Measurements from ENCODE around the gene MVK. TPM values are rescaled to one million over a fixed set of nuclear protein-coding genes. Genes with fewer than 3 reads are reported as not detected.

MVK gene
- total RNA-seq, 1 donor from 2014 or later = 24.4 TPM

DNA sequence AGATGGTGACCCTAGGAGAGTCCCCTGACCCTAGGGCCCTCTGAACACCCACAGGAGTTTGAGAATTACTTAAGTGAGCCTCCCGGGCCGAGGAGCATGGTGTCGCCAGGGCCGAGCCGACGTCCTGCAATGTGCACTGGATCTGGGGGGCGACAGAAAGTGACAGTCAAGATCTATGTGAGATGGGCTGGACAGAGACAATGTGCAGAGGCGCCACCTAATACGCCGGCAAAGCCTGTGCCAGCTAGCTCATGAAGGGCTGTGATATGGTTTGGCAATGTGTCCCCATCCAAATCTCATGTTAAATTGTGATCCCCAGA is 11.9 kb upstream of the MVK start:
- no peak for ATAC-seq
- intact Hi-C loops (cut with DNase I) = no loop called here
- DNase-seq (ENCODE audit: low spot score) = no peak

DNA sequence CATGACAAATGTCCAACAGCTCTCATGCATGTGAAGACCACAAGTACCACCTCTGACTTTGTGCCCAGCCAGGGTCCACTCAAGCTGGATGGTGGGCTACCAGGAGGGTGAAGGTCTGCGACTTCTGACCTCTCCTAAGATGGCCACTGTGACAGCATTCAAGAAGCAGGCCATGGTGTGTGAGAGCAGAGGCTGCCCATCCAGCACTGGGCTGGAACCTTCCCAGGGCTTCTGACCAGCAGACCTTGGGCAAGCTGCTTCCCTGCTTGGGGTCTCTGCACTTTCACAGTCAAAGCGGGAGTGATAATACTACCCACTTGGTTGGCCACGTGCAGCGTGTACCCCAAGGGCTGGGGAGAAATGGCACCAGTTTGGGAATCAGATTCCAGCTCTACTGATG is 10.7 kb upstream of the MVK start:
- ATAC-seq = no peak
- intact Hi-C loops (cut with DNase I) = no loop called here

DNA sequence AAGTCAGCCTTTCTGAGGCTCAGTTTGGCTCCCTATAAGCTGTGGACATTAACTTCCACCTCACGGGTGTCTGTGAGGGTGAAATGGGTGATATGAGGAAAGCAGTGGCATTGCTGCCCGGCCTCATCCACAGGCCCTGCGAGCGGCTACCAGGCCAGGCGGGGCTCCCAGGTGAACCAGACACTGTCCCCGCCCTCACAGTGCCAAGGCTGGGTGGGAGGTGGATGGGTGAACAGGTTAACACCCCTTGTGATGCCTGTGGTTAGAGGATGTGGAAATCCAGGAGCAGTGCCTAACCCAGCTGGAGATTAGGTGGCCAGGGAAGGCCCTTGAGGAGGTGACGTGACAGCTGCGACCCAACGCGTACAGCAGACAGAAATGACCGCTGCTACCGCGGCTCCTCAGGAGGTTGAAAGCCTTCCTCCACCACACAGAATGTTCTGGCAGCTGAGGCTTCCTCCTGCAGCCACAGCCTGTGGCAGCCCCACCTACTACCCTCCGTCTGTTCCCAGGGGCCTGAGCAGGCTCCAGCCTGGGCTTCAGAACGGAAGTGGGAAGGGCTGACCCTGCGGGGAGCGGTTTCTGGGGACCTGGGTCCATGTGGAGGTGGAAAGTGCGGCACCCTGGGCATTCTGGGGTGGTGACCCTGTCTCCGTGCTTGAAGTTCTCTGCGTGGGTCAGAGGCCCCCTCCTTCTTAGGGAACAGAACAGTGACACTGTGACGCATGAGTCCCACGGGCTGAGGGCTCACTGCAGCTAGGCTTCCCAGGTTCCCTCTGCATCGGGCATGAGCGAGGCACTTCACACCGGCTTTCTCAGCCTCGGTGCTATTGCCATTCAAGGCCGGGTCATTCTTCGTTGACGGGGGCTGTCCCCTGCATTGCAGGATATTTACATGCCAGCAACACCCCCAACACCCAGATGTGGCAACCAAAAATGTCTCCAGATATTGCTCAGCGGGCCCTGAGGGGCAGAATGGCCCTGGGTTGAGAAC is 10.0 kb upstream of the MVK start:
- DNase-seq (ENCODE audit: low spot score) = no peak
- ATAC-seq = peak; percentile 78
- intact Hi-C loops (cut with DNase I) = no loop called here

More for the DNA sequence above, 10.7 kb upstream of the MVK start:
- DNase-seq (ENCODE audit: low spot score) = no peak

DNA sequence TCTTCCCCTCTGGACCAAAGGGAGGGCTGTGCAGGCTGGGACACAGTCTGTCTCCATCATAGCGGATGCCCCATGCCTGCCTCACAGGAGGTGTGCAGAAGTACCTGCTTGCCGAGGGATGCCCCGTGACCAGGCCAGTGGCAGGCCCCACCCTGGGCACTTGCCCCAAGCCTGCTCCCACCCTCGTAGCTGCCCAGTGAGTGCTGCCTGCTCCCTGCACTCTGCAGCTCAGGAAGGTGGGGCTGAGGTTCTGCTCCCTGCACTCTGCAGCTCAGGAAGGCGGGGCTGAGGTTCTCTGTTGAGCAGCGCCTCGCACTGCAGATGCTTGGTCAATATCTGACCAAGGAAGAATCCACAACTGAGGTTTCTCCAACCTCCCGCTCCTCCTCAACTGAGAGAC is 7.2 kb upstream of the MVK start:
- intact Hi-C loops (cut with DNase I) = no loop called here
- DNase-seq (ENCODE audit: low spot score) (no peak), ATAC-seq (no peak)

DNA sequence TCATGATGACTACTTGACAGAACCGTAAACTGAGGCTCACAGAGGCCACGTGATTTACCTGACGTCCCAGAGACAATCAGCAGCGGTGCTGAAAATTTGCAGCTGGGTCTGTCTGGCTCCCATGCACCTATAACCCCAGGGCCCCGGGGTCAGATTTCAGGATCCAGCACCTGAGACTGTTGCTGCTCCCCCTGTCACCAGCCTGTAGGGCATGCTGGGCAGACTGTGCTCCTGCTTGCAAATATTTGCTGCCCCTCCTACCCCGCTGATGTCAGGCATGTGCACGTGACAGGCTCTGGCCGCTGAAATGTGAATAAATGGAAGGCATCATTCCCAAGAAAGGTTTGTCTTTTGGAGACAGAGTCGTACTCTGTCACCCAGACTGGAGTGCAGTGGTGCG is 6.3 kb upstream of the MVK start:
- DNase-seq (ENCODE audit: low spot score) = no peak
- intact Hi-C loops (cut with DNase I) = no loop called here
- ATAC-seq = no peak

DNA sequence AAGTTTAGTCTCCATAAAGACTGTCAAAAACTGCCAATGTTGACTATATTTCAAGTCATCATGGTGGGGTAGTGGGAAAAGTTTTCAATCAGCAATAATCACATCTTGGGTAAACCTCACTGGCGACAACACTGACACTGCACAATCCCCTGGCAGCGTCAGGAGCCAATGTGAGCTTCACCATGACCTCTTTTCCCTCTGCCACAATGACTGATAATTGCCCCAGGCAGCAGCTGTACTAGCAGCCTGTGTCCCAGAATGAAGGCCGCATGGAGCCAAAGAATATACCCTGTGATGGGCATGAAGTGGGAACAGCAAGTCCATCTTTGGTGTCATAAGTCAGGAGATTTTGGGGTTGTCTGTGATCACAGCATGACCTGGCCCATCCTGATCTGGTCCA is 5.6 kb upstream of the MVK start:
- DNase-seq (ENCODE audit: low spot score) = no peak
- intact Hi-C loops (cut with DNase I) = no loop called here
- no peak for ATAC-seq

DNA sequence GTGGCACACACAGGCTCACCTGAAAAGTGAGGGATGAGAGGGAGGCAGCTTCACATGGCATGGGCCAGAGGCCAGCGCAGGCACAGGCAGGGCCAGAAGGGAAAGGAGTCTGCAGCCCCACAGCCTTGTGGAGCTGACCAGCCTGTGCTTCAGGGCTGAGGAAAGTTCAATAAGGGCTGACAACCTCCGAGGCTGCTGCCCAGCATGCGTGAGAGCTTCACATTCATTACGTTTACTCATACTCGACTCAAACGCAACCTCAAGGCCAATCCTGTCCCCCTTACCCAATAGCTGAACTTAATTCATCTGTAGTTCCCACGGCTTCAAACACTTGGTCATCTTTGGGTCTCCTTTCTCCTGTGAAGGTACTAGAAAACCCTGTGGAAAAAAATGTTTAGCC is 5.1 kb upstream of the MVK start:
- intact Hi-C loops (cut with DNase I) = no loop called here
- DNase-seq (ENCODE audit: low spot score) = no peak

DNA sequence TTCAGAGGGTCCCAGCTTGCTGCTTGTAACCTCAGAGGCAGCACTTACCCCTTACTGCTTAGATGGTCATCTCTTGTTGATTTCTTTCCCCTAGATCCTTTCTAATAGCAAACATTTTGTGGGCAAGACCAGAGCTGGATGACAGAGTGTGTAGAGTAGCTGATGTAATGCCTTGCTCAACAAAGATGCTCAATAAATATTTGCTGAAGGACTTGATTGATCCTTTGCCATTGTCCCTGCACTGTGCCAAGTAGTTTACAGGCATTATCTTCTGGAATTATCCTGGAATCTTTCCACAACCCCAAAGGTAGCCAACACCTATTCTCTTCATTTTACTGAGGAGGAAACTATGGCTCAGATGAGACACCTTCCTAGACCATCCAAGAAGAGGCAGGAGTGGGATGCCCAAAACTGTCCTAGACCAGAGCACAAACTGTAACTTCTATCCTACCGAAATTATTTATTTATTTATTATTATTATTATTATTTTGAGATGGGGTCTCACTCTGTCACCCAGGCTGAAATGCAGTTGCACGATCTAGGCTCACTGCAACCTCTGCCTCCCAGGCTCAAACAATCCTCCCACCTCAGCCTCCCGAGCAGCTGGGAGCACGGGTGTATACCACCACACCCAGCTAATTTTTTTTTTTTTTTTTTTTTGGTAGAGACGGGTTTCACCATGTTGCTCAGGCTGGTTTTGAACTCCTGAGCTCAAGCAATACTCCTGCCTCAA is 1.7 kb upstream of the MVK start:
- DNase-seq (ENCODE audit: low spot score) = no peak
- intact Hi-C loops (cut with DNase I) = no loop called here
- ATAC-seq = no peak

More for the DNA sequence above, 5.1 kb upstream of the MVK start:
- ATAC-seq = no peak

DNA sequence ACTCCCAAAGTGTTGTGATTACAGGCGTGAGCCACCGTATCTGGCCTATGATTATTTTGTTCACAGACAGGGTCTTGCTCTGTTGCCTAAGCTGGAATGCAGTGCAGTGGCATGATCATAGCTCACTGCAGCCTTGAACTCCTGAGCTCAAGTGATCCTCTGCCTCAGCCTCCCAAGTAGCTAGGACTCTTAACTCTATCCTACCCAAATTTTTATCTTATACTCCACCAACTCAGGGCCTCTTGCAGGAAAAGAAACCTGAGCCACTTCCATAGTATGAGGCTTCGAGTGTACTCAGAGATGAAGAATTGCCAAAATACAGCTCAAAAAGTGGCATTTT is 1.1 kb upstream of the MVK start:
- DNase-seq (ENCODE audit: low spot score) (no peak), ATAC-seq (no peak)
- intact Hi-C loops (cut with DNase I) = no loop called here

DNA sequence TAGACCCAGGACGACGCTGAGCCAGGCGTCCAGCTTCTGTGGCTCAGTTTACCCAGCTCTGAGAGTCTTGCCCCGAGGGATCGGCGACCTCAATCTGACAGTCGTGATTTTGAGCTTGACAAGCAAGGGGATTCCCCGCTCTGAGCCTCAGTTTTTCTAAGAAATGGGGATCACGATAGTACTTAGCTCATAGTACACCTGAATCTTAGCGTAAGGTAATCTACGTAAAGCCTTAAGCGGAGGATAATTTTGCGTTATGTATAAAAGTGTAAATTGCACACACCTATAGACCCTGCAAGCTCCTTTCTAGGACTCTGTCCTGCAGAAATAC is 285 bp downstream of the MVK start:
- ATAC-seq (no peak), DNase-seq (ENCODE audit: low spot score) (no peak)
- intact Hi-C loops (cut with DNase I) = no loop called here

DNA sequence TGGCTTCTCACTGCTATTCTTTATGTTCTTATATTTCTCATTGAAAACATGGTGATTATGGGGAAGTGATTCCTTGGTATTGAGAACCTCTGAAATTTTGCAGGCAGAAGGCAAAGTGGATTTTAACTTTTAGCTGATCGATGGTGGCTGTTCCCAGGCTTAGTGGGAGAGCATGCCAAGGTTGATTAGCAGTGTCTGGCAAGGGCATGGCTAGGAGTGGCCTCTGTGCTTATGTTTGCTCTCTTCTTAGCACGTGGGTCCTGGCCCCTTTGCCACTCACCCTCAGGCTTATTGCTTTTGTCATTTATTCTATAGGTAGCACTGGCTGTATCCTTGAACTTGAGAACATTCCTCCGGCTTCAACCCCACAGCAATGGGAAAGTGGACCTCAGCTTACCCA is 2.1 kb downstream of the MVK start:
- DNase-seq (ENCODE audit: low spot score) (no peak), ATAC-seq (no peak)
- intact Hi-C loops (cut with DNase I) = no loop called here

DNA sequence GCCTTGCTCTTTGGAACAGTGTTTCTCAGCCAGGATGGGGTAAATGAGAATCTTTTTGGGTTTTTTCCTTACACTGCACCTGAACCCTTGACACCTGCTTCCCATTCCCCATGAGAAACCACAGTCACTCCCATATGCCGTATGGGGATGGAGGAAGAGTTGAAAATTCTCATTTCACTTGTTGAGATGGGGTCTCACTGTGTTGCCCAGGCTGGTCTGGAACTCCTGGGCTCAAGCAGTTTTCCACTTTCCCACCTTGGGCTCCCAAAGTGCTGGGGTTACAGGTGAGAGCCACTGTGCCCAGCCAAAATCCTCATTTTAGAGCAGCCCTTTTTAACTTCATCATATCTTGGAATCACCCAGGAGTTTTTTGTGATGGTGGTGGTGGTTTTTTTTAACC is 3.7 kb downstream of the MVK start:
- intact Hi-C loops (cut with DNase I) = no loop called here
- ATAC-seq = no peak
- no peak for DNase-seq (ENCODE audit: low spot score)

DNA sequence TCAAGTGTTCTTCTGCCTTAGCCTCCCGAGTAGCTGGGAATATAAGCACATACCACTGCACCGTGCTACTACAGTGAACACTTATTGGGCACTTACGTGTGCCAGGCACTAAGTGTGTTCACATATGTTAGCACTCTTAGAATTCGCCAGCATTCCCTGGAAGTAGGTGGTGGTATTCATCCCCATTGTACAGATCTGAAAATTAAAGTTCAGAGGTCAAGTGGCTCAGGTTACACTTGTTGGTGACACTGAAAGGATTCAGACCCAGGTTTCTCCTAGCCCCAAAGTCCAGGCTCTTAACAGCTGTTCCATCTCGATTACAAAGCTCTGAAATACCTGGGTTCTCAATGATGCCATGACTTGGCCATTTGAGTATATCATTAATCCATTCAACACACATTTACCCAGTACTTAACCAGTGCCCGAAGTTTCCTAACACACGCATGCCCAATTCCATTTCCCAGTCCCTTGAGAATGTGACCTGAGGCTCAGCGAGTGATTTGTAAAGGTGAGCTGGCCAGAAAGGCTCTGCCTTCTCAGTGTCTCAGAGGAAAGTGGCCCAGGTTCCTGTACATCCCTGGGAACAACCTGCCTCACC is 4.8 kb downstream of the MVK start:
- ATAC-seq (no peak), DNase-seq (ENCODE audit: low spot score) (no peak)
- intact Hi-C loops (cut with DNase I) = no loop called here

DNA sequence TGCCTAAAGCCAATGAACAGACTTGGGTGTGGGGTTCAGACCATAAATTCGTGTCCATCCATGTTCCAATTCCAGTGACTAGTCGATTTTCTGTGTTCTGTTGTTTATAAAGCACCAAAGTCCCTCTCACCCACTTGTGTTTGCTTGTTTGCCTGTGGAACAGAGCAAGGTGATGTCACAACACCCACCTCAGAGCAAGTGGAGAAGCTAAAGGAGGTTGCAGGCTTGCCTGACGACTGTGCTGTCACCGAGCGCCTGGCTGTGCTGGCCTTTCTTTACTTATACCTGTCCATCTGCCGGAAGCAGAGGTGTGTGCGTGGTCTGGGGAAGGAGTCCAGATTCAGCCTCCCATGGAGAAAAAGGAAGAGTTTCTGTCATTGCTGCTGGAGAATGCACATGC is 6.0 kb downstream of the MVK start:
- no peak for ATAC-seq
- no peak for DNase-seq (ENCODE audit: low spot score)
- intact Hi-C loops (cut with DNase I) = no loop called here

DNA sequence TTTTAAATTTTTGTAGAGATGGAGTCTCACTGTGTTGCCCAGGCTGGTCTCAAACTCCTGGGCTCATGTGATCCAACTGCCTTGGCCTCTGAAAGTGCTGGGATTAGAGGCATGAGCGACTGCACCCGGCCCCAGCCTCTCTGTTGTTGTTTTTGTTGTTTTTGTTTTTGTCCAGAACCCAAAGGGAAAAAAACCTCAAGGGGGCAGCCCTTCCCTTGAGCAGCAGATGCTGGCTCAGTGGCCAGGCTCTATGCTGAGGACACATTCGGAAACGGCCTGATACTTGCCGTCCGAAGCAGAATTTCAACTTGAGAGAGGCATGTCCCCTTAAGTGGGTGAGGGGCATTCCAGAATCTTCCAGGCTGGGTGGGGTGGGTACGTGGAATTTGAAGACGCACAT is 6.7 kb downstream of the MVK start:
- intact Hi-C loops (cut with DNase I) = no loop called here
- ATAC-seq = no peak

DNA sequence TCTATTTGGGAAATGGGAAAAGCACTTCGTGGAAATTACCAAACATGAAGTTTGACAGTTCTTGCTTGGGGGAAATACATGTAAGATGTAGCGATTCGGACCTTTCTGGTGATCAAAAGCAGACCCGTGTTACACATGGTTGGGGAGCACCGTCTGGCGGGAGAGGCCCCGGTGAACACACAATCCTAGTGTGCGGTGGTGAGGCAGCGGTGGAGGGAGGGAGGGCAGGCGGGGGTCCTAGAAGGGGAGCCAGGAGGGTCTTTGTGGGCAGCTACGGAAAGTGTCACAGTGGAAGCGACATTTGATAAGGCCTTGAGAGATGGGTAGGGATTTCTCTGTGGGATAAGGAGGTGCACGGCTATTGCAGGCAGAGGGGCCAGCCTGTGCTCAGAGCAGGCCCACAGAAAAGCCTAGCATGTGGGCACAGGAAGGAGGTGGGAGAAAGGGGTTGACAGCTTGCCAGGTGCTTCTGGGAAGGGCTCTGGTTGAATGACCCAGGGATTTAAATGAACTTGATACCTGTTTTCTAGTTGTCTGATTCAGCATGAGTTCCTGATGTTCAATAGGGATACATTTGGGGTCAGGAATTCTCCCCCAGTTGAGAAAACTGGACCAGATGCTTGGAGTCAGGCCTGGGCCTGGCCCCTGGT is 7.2 kb downstream of the MVK start:
- ATAC-seq = no peak
- intact Hi-C loops (cut with DNase I) = no loop called here
- DNase-seq (ENCODE audit: low spot score) = no peak

More for the DNA sequence above, 6.7 kb downstream of the MVK start:
- DNase-seq (ENCODE audit: low spot score) = no peak

DNA sequence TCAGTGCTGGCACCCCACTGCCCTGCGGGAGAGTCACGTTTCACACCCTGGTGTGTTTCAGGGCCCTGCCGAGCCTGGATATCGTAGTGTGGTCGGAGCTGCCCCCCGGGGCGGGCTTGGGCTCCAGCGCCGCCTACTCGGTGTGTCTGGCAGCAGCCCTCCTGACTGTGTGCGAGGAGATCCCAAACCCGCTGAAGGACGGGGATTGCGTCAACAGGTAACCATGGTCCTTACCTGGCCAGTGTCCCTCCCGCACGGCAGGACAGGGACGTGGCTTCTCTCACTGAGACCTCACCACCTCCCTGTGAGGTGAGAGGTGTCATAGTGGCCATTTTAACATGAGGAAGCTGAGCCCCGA is 7.7 kb downstream of the MVK start:
- DNase-seq (ENCODE audit: low spot score) (no peak), ATAC-seq (no peak)
- intact Hi-C loops (cut with DNase I) = no loop called here

DNA sequence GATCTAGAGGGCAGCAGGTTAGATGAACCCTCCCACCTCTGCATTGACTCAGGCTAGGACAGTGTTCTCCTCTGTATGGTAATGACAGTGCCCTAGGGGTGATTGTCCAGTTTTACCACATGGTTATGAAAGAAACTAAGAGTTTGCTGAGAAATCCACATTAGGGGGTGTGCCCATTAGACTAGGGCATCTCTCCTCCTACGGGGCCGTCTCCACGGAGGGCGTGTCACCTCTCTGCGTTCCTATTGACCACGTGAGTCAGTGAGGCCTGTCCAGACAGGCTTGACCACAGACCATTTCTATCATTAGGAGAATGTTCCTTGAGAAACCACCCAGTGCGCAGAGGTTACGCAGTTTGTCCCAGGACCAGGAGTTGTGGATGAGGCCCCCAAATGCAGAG is 8.3 kb downstream of the MVK start:
- intact Hi-C loops (cut with DNase I) = no loop called here
- DNase-seq (ENCODE audit: low spot score) = no peak
- ATAC-seq = peak; percentile 81

DNA sequence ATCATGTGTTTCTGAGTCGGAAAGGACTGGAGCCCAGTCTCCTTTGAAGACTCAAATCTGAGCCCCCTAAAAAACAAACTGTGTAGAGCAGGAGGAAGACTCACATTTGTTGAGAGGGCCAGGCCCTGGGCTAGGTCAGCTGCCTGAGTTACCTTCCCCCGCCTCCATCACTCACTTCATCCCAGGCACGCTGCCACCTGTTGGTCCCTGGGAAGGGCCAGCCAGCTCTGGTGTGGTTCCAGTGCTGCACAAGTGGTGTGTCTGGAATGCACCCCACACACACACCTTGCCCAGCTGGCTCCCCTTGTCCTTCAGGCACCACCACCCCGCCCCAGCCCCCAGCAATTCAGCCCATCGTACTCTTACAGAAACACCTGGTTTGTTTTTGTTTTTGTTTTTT is 9.0 kb downstream of the MVK start:
- DNase-seq (ENCODE audit: low spot score) = no peak
- no peak for ATAC-seq
- intact Hi-C loops (cut with DNase I) = no loop called here

DNA sequence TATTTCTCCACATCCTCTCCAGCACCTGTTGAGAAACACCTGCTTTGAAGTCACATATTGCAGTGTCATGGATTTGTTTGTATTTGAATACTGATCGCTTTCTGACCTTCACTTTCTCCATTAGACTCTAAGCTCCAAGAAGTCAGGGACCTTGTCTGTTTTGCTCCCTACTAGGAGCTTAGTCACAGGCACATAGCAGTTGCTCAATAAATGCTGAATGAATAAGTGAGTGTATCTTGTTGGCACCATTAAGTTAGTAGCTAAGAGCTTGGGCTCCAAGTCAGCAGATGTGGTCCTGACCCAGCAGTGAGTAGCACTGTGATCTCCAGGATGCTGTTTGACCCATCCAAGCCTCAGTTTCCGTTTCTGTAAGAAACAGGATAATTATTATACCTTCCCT is 10.1 kb downstream of the MVK start:
- no peak for DNase-seq (ENCODE audit: low spot score)
- no peak for ATAC-seq
- intact Hi-C loops (cut with DNase I) = no loop called here

Measured in sciatic nerve (tissue), 2 donors.